T-helper 1 cell treated with Interleukin-12 subunit alpha and Interleukin-12 subunit beta and Interleukin-4 antibody, amounts not matched to agents 30 ng/mL and 1 ng/mL, for 36 hours (primary cell): ENCODE results near the gene TRIM60. TPM values are rescaled to one million over a fixed set of nuclear protein-coding genes. Genes with fewer than 3 reads are reported as not detected.
"Not testable (repeated sequence)": the region's sequence is repeated elsewhere in the genome, so short reads cannot be mapped to it uniquely, and the experiment has no call there.

Experiments
- intact Hi-C: fragments of 100-400 bp; cut with micrococcal nuclease; formaldehyde crosslinking; loops from one replicate; pipeline ENCODE4 v1.15.1; 2024
- total RNA-seq: library from RNA; stranded (reverse); gene quantifications from 2 replicates; pipeline ENCODE4 v1.2.3, GENCODE V29; 2022

TRIM60 gene
- total RNA-seq, 1 donor from 2014 or later, result not detected

- intact Hi-C loops, result no loop called here
These were observed 20.8 kb downstream of the TRIM60 start for GRCh38 chr4:165052627-165053026.

DNA sequence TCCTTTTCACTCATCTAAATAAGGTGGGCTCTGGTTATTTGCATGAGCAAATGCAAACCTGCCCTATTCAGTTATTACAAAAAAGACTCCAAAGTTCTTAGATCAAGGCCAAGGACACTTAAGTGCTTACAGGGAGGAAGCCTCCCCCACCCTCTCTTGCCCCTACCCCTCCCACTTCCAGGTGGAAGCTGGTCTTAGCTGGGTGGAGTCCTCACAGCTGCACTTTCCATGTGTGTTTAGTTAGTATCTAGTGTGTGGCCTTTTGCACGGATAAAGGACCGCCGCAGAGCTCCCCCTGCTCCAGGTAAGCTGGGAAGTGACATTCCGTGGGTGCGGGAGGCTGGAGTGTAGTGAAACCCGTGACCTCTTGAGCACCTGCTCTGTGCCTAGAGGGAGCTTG, 21.8 kb downstream of the TRIM60 start, which contains the start of gene TRIM75:
Gene TRIM75 (plus strand): TSS at position 222 of the 400 bp plus-strand sequence. CDS start 5,282 bp downstream, outside the sequence.
- intact Hi-C loops, result no loop called here

- intact Hi-C loops, result no loop called here
These were observed 23.8 kb downstream of the TRIM60 start for GRCh38 chr4:165055601-165056000.

GRCh38 chr4:165058666-165059065, 26.9 kb downstream of the TRIM60 start:
- intact Hi-C loops, result no loop called here

GRCh38 chr4:165059386-165059785, 27.6 kb downstream of the TRIM60 start:
- intact Hi-C loops, result no loop called here

GRCh38 chr4:165060938-165061337, 29.1 kb downstream of the TRIM60 start:
- intact Hi-C loops, result no loop called here

DNA sequence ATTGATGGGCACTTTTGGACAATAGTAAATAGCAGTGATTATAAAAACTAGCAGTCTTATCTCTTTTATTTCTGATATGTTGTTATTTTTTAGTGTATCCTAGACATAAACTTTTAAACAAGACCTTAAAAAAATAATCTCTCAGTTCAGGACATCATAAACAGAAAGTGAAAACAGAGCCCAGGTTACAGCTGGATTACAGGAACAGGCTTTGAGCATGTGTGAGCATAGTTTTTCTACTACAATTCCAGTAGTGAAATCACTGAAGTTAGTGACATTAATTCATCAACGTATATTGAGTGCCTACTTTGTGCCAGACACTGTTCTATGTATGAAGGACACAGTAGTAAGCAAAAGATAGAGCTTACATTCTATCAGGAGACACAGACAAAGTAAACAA, 38.8 kb downstream of the TRIM60 start:
- intact Hi-C loops, result no loop called here

DNA sequence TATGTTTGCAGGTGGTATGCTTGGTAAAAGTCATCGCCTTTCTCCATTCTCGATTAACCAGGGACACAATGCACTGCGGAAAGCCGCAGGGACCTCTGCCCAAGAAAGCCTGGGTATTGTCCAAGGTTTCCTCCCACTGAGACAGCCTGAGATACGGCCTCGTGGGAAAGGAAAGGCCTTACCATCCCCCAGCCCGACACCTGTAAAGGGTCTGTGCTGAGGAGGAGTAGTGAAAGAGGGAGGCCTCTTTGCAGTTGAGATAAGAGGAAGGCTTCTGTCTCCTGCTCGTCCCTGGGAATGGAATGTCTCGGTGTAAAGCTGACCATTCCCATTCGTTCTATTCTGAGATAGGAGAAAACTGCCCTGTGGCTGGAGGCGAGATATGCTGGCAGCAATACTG, 41.5 kb downstream of the TRIM60 start:
- intact Hi-C loops, result not testable (repeated sequence)

GRCh38 chr4:165077034-165077578, 45.3 kb downstream of the TRIM60 start:
- intact Hi-C loops, result no loop called here

DNA sequence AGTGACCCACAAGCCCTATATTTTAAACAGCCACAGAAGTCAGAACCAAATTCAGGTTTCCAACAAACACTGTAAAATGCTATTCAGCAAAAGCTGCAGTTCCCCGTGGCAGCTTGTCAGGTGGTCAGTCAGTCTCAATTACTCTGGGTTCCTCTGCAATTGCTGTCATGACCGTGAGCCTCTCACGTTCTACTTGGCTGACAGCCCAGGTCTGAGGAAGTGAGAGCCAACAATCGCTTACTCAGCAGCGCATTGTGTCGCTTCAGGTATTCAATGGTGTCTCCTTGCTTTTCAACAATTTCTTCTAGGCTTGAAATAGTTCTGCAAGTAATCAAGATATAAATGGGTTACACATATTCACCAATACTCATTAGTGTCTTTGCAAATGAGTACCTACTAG, 47.7 kb downstream of the TRIM60 start:
- intact Hi-C loops, result no loop called here

DNA sequence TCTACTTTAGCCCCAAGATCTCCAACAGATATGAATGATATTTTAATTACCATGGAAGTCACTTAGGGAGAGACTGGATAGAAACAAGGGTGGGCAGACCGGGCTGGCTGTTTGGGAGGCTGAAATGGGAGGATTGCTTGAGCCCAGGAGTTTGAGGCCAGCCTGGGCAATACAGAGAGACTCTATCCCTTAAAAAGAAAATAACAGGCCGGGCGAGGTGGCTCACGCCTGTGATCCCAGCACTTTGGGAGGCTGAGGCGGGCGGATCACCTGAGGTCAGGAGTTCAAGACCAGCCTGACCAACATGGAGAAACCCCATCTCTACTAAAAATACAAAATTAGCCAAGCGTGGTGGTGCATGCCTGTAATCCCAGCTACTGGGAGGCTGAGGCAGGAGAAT, 53.0 kb downstream of the TRIM60 start:
- intact Hi-C loops, result loop anchor here (5.0 kb wide), 1 partner anchor 77 kb away; no protein-coding TSS in a partner anchor

- intact Hi-C loops, result loop anchor here (5.0 kb wide), 1 partner anchor 79 kb away; no protein-coding TSS in a partner anchor
These were observed 54.1 kb downstream of the TRIM60 start for GRCh38 chr4:165085946-165086345.

- intact Hi-C loops, result loop anchor here (5.0 kb wide), 1 partner anchor 81 kb away; no protein-coding TSS in a partner anchor
These were observed 56.6 kb downstream of the TRIM60 start for GRCh38 chr4:165088366-165088765.

Other genes starting within 250 kb of the TRIM60 start
- not detected in 2 replicates for gene APELA, start 154.8 kb upstream of the TRIM60 start, total RNA-seq
- 2.5 and 5.1 TPM in 2 replicates for gene TRIM61, start 54.3 kb upstream of the TRIM60 start, total RNA-seq
- not detected in 2 replicates for gene TRIM75, start 21.9 kb downstream of the TRIM60 start, total RNA-seq
- 4.3 and 5.4 TPM in 2 replicates for gene TMEM192, start 80.9 kb downstream of the TRIM60 start, total RNA-seq
- gene KLHL2, start 175.6 kb downstream of the TRIM60 start, total RNA-seq, result 36.2 and 40.3 TPM in 2 replicates